Upper lobe of left lung (tissue), 4 donors: ENCODE data around the gene ZNF423.
"Not testable (repeated sequence)": the region's sequence is repeated elsewhere in the genome, so short reads cannot be mapped to it uniquely, and the experiment has no call there.

ENCODE experiments used
- CTCF ChIP-seq, 6 experiments: fragments of 450-650 bp in 4 of 6; fragments of 200-600 bp in 2 of 6; sonication (generic) in 2 of 6; IDR thresholded peaks; one replicate each; pipeline ENCODE4 v1.5.1; 2016 to 2019; ENCODE audit warnings: antibody characterized with exemption in 6 of 6
- EP300 ChIP-seq, 4 donors: sonication (generic); formaldehyde crosslinking; IDR thresholded peaks; one replicate each; pipeline ENCODE4 v1.5.1; 2017; ENCODE audit warnings: antibody characterized with exemption in 4 of 4, control low read depth in 2 of 4
- POLR2A ChIP-seq, 4 donors: fragments of 450-650 bp; IDR thresholded peaks; one replicate each; pipeline ENCODE4 v1.5.1; 2016 to 2017; ENCODE audit warnings: antibody characterized with exemption in 4 of 4, mild to moderate bottlenecking in 2 of 4
- POLR2AphosphoS5 ChIP-seq, 2 donors: sonication (generic); formaldehyde crosslinking; IDR thresholded peaks; one replicate each; pipeline ENCODE4 v1.5.1; 2017; ENCODE audit warnings: antibody characterized with exemption in 2 of 2

GRCh38 chr16:49677661-49678060, 178.3 kb downstream of the ZNF423 start:
- not testable (repeated sequence) for TF ChIP-seq EP300, CTCF, POLR2A, POLR2AphosphoS5 (IDR thresholded peaks at IDR 0.05)
